Cardiac fibroblast (primary cell): ENCODE measurements around the gene KDM6A.
"Not testable (repeated sequence)": the region's sequence is repeated elsewhere in the genome, so short reads cannot be mapped to it uniquely, and the experiment has no call there.

Experiments
- DNase-seq, 2 donors: peaks; one replicate each; pipeline versions ENCODE4 v3.0.0 to v3.0.0-alpha.2; 2010; ENCODE audit warnings: low read depth in 2 of 2
- H3K4me3 ChIP-seq, 2 donors: replicated peaks in 1 of 2; 1 replicate in 1 of 2; 2 replicates in 1 of 2; pipeline ENCODE4 v1.5.1; 2011; ENCODE audit warnings: low read depth in 2 of 2, low read length in 2 of 2, mild to moderate bottlenecking in 2 of 2, moderate library complexity in 1 of 2
- TF ChIP-seq, protein P1 (sequence below): IDR thresholded peaks from one replicate; pipeline ENCODE4 v1.5.1; 2011; ENCODE audit warnings: low read depth, mild to moderate bottlenecking, low read length, inconsistent platforms

Gene KDM6A

DNA sequence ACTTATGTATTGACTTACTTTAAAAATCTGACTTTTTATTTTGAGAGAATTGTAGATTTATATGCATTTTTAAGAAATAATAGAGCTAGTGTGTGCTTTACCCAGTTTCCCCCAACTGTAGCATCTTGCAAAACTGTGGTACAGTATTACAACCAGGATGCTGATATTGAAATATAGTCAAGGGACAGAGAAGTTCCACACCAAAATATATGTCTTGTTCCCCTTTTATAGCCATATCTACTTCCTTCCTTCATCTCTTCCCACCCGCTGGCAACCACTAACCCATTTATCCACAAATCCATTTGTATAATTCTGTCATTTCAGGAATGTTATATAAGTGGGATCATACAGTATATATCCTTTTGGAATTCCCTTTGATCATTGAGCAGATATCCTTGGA is 16.8 kb downstream of the KDM6A start:
- TF ChIP-seq, protein P1, sequence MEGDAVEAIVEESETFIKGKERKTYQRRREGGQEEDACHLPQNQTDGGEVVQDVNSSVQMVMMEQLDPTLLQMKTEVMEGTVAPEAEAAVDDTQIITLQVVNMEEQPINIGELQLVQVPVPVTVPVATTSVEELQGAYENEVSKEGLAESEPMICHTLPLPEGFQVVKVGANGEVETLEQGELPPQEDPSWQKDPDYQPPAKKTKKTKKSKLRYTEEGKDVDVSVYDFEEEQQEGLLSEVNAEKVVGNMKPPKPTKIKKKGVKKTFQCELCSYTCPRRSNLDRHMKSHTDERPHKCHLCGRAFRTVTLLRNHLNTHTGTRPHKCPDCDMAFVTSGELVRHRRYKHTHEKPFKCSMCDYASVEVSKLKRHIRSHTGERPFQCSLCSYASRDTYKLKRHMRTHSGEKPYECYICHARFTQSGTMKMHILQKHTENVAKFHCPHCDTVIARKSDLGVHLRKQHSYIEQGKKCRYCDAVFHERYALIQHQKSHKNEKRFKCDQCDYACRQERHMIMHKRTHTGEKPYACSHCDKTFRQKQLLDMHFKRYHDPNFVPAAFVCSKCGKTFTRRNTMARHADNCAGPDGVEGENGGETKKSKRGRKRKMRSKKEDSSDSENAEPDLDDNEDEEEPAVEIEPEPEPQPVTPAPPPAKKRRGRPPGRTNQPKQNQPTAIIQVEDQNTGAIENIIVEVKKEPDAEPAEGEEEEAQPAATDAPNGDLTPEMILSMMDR = no peak
- DNase-seq = no peak
- no peak overlapping the region for H3K4me3 ChIP-seq

DNA sequence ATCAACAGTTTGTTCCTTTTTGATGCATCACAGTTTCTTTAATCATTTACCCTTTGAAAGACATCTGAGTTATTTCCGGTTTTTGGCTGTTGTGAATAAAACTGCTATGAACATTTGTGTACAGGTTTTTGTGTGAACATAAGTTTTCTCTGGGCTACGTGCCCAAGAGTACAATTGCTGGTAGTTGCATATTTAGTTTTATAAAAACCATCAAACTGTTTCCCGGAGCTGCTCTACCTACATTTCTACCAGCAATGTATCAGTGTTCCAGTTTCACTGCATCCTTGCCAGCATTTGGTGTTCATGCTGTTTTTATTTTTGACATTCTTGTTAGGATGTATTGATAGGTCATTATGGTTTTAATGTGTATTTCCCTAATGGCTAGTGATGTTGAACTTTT is 17.3 kb downstream of the KDM6A start:
- TF ChIP-seq, protein P1 = no peak
- DNase-seq = no peak
- H3K4me3 ChIP-seq = no peak overlapping the region

DNA sequence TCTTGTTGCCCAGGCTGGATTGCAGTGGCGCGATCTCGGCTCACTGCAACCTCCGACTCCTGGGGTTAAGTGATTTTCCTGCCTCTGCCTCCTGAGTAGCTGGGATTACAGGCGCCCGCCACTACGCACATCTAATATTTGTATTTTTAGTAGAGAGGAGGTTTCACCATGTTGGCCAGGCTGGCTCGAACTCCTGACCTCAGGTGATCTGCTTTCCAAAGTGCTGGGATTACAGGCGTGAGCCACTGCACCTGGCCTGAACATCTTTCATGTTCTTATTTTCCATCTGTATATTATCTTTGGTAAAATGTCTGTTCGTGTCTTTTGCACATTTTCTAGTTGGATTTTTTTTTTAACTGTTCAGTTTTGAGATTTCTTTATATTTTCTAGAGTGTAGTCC is 17.7 kb downstream of the KDM6A start:
- DNase-seq = not testable (repeated sequence)

GRCh38 chrX:44891642-44892041 is 18.7 kb downstream of the KDM6A start:
- no peak for DNase-seq
- TF ChIP-seq, protein P1 = no peak
- H3K4me3 ChIP-seq = no peak overlapping the region

More for the DNA sequence above, 17.7 kb downstream of the KDM6A start:
- H3K4me3 ChIP-seq = not testable (repeated sequence)

DNA sequence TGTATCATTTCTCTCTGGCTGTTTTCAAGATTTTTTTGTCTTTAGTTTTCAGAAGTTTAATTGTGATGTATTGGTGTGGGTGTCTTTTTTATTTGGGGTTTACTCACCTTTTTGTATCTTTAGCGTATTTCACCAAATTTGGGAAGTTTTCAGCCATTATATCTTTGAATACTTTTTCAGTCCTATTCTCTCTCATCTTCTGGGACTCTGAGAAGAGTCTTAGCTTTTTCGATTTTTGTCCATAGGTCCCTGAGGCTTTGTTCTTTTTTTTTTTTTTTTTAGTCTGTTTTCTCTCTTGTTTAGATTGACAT is 23.8 kb downstream of the KDM6A start:
- DNase-seq = no peak
- TF ChIP-seq, protein P1 = no peak

DNA sequence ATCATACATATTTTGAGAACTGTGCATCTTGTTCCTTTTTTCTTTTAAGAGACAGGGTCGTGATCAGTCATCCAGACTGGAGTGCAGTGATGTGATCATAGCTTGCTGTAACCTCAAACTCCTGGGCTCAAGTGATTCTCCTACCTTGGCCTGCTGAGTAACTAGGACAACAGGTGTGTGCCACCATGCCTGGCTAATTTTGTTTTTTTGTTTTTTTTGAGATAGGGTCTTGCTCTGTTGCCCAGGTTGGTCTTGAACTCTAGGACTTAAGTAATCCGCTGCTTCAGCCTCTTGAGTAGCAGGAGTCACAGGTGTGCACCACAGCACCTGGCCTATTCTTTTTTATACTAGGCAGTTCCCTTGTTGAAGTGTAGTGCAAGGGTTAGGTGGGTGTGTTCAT is 24.6 kb downstream of the KDM6A start:
- no peak overlapping the region for H3K4me3 ChIP-seq
- DNase-seq = no peak
- TF ChIP-seq, protein P1 = no peak

More for the DNA sequence above, 23.8 kb downstream of the KDM6A start:
- no peak overlapping the region for H3K4me3 ChIP-seq

DNA sequence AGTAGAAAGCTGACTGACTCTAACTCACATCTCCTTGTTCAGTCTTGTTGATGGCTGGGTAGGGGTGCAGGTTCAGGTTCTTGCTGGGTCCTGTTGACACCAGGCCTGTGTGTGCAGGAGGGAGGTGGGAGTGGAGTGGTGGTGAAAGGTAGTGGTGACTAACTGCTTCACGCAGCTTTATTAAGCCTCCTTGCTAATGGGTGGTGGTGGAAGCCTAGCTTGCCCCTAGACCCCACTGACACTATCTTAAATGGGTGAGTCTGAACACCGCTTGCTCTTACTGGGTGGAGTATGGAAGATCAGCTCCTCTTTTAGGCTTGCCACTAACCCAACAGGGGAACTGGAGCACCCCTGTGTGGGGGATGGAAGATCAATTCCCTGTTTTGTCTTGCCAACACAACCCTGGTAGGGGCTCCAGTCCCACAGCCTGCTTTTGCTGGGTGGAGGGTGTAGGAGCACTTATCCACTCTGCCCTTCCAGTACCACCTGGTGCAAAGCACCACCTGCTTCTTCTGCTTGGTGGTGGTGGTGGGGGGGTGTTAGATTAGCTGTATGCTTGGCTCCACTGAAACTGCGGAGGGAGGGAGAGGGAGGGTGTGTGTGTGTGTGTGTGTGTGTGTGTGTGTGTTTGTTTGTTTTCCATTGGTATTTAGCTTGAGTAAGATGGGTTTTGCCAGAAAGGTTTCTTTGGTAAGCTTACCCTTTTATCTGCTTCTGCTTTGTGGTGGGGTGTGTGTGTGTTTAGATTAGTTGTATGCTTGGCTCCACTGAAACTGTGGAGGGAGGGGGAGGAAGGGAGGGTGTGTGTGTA is 25.6 kb downstream of the KDM6A start:
- no peak overlapping the region for H3K4me3 ChIP-seq
- no peak for DNase-seq
- TF ChIP-seq, protein P1 = no peak
